HTERT RPE-1 (cell line): ENCODE data around the gene GSTM3.
"Not testable (repeated sequence)": the region's sequence is repeated elsewhere in the genome, so short reads cannot be mapped to it uniquely, and the experiment has no call there.

Experiments used
- in situ Hi-C: fragments of 300-500 bp; cut with MboI; formaldehyde crosslinking; loops from 4 replicates; pipeline ENCODE4 v1.14.3; 2020; ENCODE audit warnings: low sequenced_read_pairs

Gene GSTM3

GRCh38 chr1:109762821-109763645, 22.2 kb upstream of the GSTM3 start:
- in situ Hi-C loops = no loop called here

- in situ Hi-C loops = no loop called here
These were observed 21.3 kb upstream of the GSTM3 start for GRCh38 chr1:109762039-109762585.

GRCh38 chr1:109761227-109762038, 20.6 kb upstream of the GSTM3 start:
- in situ Hi-C loops = no loop called here

GRCh38 chr1:109760581-109761226, 19.9 kb upstream of the GSTM3 start:
- in situ Hi-C loops = no loop called here

GRCh38 chr1:109759513-109760334, 18.9 kb upstream of the GSTM3 start:
- in situ Hi-C loops = no loop called here

- in situ Hi-C loops = no loop called here
These were observed 17.3 kb upstream of the GSTM3 start for GRCh38 chr1:109757936-109758786.

GRCh38 chr1:109756848-109757521, 16.1 kb upstream of the GSTM3 start:
- in situ Hi-C loops = no loop called here

GRCh38 chr1:109756325-109756724, 15.5 kb upstream of the GSTM3 start:
- in situ Hi-C loops = not testable (repeated sequence)

GRCh38 chr1:109754738-109755137, 13.9 kb upstream of the GSTM3 start:
- in situ Hi-C loops = no loop called here

- in situ Hi-C loops = no loop called here
These were observed 10.9 kb upstream of the GSTM3 start for GRCh38 chr1:109751531-109752260.

GRCh38 chr1:109750920-109751319, 10.1 kb upstream of the GSTM3 start:
- in situ Hi-C loops = no loop called here

GRCh38 chr1:109750241-109750882, 9.5 kb upstream of the GSTM3 start:
- in situ Hi-C loops = no loop called here

GRCh38 chr1:109749221-109749620, 8.4 kb upstream of the GSTM3 start:
- in situ Hi-C loops = no loop called here

- in situ Hi-C loops = not testable (repeated sequence)
These were observed 7.5 kb upstream of the GSTM3 start for GRCh38 chr1:109748311-109748710.

- in situ Hi-C loops = no loop called here
These were observed 862 bp downstream of the GSTM3 start for GRCh38 chr1:109739738-109740614.

GRCh38 chr1:109733236-109733870, 7.5 kb downstream of the GSTM3 start:
- in situ Hi-C loops = no loop called here
